Body of pancreas (tissue), 4 donors: ENCODE data around the gene AREL1. TPM values are rescaled to one million over a fixed set of nuclear protein-coding genes. Genes with fewer than 3 reads are reported as not detected.

Experiments
- ATAC-seq: fragments of 150-250 bp; one replicate; pipeline ENCODE4 v1.9.1; 2016
- DNase-seq, 4 donors: peaks; one replicate each; pipeline ENCODE4 v3.0.0-alpha.2; 2019
- H3K27ac ChIP-seq, 4 donors: fragments of 200-600 bp; sonication (generic); 1 replicate in 3 of 4; 2 replicates in 1 of 4; pipeline versions ENCODE4 v1.5.1 to v1.6.1; 2016 to 2019; ENCODE audit warnings: mild to moderate bottlenecking in 1 of 4, mixed read lengths in 1 of 4, moderate library complexity in 1 of 4
- H3K27me3 ChIP-seq, 2 donors: fragments of 200-600 bp; sonication (generic); one replicate each; pipeline ENCODE4 v1.6.0; 2016; ENCODE audit warnings: mild to moderate bottlenecking in 1 of 2
- H3K36me3 ChIP-seq, 2 donors: fragments of 200-600 bp; sonication (generic); replicated peaks in 1 of 2; 2 replicates each; pipeline ENCODE4 v1.5.1; 2016; ENCODE audit warnings: low read depth in 2 of 2; ENCODE audit not compliant: insufficient read depth in 1 of 2
- H3K4me1 ChIP-seq: fragments of 200-600 bp; sonication (generic); one replicate; pipeline ENCODE4 v1.6.0; 2016
- H3K4me3 ChIP-seq, 2 donors: fragments of 200-600 bp; sonication (generic); 1 replicate in 1 of 2; 2 replicates in 1 of 2; pipeline ENCODE4 v1.5.1; 2016 to 2019
- H3K9me3 ChIP-seq, 3 donors: fragments of 200-600 bp; sonication (generic); 1 replicate in 2 of 3; 2 replicates in 1 of 3; pipeline ENCODE4 v1.5.1; 2016
- POLR2A ChIP-seq, 3 donors: fragments of 450-650 bp; IDR thresholded peaks; one replicate each; pipeline ENCODE4 v1.6.1; 2016; ENCODE audit warnings: antibody characterized with exemption in 3 of 3, mild to moderate bottlenecking in 2 of 3
- WGBS, 2 donors: methylation state at CpG; one replicate each; pipeline ENCODE4 v1.1.5; 2017; 5-methylcytosine and 5-hydroxymethylcytosine counted together
- intact Hi-C: fragments of 100-400 bp; cut with DNase I; formaldehyde crosslinking; loops from one replicate; pipeline ENCODE4 v1.15.1; 2023
- total RNA-seq, 2 donors: library from RNA; depleted of rRNA; stranded (reverse); fragments of >200 nt; gene quantifications; one replicate each; pipeline ENCODE4 v1.1.0, GENCODE V29; 2016
- TF ChIP-seq, protein P1 (sequence below), 7 experiments: fragments of 450-650 bp in 4 of 7; fragments of 200-600 bp in 3 of 7; sonication (generic) in 3 of 7; IDR thresholded peaks; one replicate each; pipeline ENCODE4 v1.5.1; 2016 to 2019; ENCODE audit warnings: antibody characterized with exemption in 7 of 7

Gene AREL1
- total RNA-seq, 2 donors from 2014 or later = 10.6 to 21.1 TPM

DNA sequence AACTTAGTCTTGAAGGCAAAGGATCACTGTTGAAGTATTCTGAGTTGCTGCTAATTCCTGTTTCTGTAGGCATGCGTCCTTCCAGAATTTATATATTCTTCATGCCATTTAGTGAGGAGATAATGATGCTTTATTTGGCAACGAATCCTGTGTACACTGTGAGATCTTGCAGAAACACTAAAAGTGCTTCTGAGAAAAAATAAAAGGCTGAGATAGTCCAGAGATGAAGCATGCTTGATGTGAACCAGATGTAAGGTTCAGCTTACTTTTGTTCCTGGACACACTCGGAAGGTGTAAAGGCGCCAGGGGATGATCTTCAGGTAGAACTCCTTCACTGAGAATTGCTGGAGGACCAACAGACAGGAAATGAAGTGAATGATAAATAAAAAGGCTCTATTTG is 39.1 kb downstream of the AREL1 start:
- H3K9me3 ChIP-seq = no peaks in the 10 kb centered on the region
- intact Hi-C loops = no loop called here
- H3K27me3 ChIP-seq = no peaks in the 10 kb centered on the region
- DNase-seq (no peak), ATAC-seq (no peak)
- no peaks in the 10 kb centered on the region for H3K4me1 ChIP-seq
- no peak overlapping the region for H3K27ac ChIP-seq
- WGBS, 2 donors = 88 to 90% methylated on average over 4 of the region's 4 CpGs
- no peak overlapping the region for H3K4me3 ChIP-seq
- H3K36me3 ChIP-seq = peaks cover 0 to 27% of the 10 kb centered on the region in 2 donors
- TF ChIP-seq, protein P1, sequence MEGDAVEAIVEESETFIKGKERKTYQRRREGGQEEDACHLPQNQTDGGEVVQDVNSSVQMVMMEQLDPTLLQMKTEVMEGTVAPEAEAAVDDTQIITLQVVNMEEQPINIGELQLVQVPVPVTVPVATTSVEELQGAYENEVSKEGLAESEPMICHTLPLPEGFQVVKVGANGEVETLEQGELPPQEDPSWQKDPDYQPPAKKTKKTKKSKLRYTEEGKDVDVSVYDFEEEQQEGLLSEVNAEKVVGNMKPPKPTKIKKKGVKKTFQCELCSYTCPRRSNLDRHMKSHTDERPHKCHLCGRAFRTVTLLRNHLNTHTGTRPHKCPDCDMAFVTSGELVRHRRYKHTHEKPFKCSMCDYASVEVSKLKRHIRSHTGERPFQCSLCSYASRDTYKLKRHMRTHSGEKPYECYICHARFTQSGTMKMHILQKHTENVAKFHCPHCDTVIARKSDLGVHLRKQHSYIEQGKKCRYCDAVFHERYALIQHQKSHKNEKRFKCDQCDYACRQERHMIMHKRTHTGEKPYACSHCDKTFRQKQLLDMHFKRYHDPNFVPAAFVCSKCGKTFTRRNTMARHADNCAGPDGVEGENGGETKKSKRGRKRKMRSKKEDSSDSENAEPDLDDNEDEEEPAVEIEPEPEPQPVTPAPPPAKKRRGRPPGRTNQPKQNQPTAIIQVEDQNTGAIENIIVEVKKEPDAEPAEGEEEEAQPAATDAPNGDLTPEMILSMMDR (IDR thresholded peaks at IDR 0.05) = no peak
- no peak for TF ChIP-seq POLR2A (IDR thresholded peaks at IDR 0.05)

DNA sequence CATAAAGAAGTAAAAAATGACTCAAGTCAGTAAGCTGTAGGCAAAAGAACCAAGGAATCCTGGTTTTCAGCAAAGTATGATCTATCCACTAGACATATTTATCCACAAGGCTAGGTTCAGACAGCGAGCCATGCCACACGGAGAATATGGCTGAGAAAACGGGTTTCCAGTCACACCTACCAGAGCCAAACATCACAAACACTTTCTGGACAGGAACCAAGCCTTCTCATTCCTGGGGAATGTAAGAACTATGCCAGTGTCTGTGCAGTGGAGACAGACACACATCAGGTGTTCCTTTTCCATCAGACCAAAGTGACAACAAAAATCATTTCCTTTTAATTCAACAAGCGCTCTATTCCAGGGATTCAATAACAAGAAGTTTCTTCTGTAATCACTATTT is 41.1 kb downstream of the AREL1 start:
- Histone ChIP-seq H3K4me3 (no peak overlapping the region), H3K4me1 (no peaks in the 10 kb centered on the region), H3K27ac (no peak overlapping the region), H3K9me3 (no peaks in the 10 kb centered on the region), H3K36me3 (peaks cover 0 to 29% of the 10 kb centered on the region in 2 donors), H3K27me3 (no peaks in the 10 kb centered on the region)
- ATAC-seq (no peak), DNase-seq (no peak)
- intact Hi-C loops = no loop called here
- TF ChIP-seq POLR2A (IDR thresholded peaks at IDR 0.05) = no peak
- TF ChIP-seq, protein P1 (IDR thresholded peaks at IDR 0.05) = no peak
- 83 to 88% methylated on average over 4 of the region's 4 CpGs for WGBS, 2 donors

GRCh38 chr14:74670726-74671411 is 42.0 kb downstream of the AREL1 start:
- intact Hi-C loops = no loop called here
- Histone ChIP-seq H3K36me3 (peaks cover 0 to 31% of the 10 kb centered on the region in 2 donors), H3K4me1 (no peaks in the 10 kb centered on the region), H3K9me3 (no peaks in the 10 kb centered on the region), H3K27me3 (no peaks in the 10 kb centered on the region), H3K4me3 (no peak overlapping the region), H3K27ac (no peak overlapping the region)
- ATAC-seq = no peak
- WGBS, 2 donors = 88 to 92% methylated on average over 9 of the region's 9 CpGs
- TF ChIP-seq, protein P1 (IDR thresholded peaks at IDR 0.05) = no peak
- TF ChIP-seq POLR2A (IDR thresholded peaks at IDR 0.05) = no peak
- DNase-seq = no peak

DNA sequence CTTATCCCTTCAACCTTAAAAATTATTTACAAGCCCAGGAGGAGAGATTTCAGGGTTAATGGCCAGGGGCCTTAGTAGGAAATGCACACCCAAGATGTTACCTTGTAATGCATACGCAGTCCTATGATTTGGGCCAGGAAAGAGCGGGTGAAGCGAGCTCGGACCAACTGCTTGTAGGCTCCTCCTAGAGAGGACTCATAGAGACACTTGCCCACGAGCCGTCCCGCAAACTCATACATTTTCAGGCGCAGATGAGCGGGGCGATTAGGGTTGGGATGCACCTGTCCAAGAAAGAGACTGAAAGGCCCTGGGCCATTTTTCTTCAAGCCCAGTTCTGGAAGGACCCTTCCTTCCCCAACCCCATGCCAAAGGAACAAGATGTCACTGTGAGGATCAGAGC is 43.0 kb downstream of the AREL1 start:
- DNase-seq (no peak), ATAC-seq (no peak)
- Histone ChIP-seq H3K4me3 (no peak overlapping the region), H3K4me1 (no peaks in the 10 kb centered on the region), H3K36me3 (peaks cover 0 to 32% of the 10 kb centered on the region in 2 donors), H3K27me3 (no peaks in the 10 kb centered on the region), H3K9me3 (no peaks in the 10 kb centered on the region), H3K27ac (no peak overlapping the region)
- WGBS, 2 donors = 95% methylated on average over 10 of the region's 10 CpGs
- intact Hi-C loops = no loop called here
- TF ChIP-seq POLR2A (IDR thresholded peaks at IDR 0.05) = no peak
- TF ChIP-seq, protein P1 (IDR thresholded peaks at IDR 0.05) = no peak

- ATAC-seq (no peak), DNase-seq (no peak)
- WGBS, 2 donors = 83 to 92% methylated on average over 1 of the region's 1 CpG
- H3K27ac ChIP-seq = no peak overlapping the region
- TF ChIP-seq, protein P1 (IDR thresholded peaks at IDR 0.05) = no peak
- intact Hi-C loops = no loop called here
- no peaks in the 10 kb centered on the region for H3K27me3 ChIP-seq
- no peaks in the 10 kb centered on the region for H3K4me1 ChIP-seq
- H3K4me3 ChIP-seq = no peak overlapping the region
- peaks cover 0 to 33% of the 10 kb centered on the region in 2 donors for H3K36me3 ChIP-seq
- H3K9me3 ChIP-seq = no peaks in the 10 kb centered on the region
Observed at GRCh38 chr14:74669256-74669655, 43.6 kb downstream of the AREL1 start.
